Osteoblast (primary cell): ENCODE results near the gene SELENOO. TPM values are rescaled to one million over a fixed set of nuclear protein-coding genes. Genes with fewer than 3 reads are reported as not detected.

Experiments
- DNase-seq: peaks from one replicate; pipeline ENCODE4 v3.0.0; 2011; ENCODE audit warnings: low spot score, mixed read lengths; ENCODE audit not compliant: insufficient read length; ENCODE audit errors: missing footprints
- H2AFZ ChIP-seq: 2 replicates; pipeline ENCODE4 v1.6.0; 2011; ENCODE audit warnings: mild to moderate bottlenecking, low read length
- H3K27ac ChIP-seq: 2 replicates; pipeline ENCODE4 v1.5.1; 2011; ENCODE audit warnings: mild to moderate bottlenecking, low read depth, low read length, moderate library complexity
- H3K27me3 ChIP-seq: 2 replicates; pipeline ENCODE4 v1.6.0; 2012; ENCODE audit warnings: mild to moderate bottlenecking, control low read depth, inconsistent platforms, low read length, moderate library complexity; ENCODE audit not compliant: insufficient read depth
- H3K36me3 ChIP-seq: 2 replicates; pipeline ENCODE4 v1.5.1; 2011; ENCODE audit warnings: mild to moderate bottlenecking, low read length, control low read depth, moderate library complexity; ENCODE audit not compliant: insufficient read depth
- H3K4me1 ChIP-seq: 2 replicates; pipeline ENCODE4 v1.5.1; 2011; ENCODE audit warnings: mild to moderate bottlenecking, low read length, control low read depth, moderate library complexity; ENCODE audit not compliant: insufficient read depth
- H3K4me2 ChIP-seq: 2 replicates; pipeline ENCODE4 v1.6.0; 2011; ENCODE audit warnings: mild to moderate bottlenecking, low read length; ENCODE audit not compliant: insufficient read depth
- H3K4me3 ChIP-seq: fragments of 200-600 bp; sonication (generic); 3 replicates; pipeline ENCODE4 v1.5.1; 2012; ENCODE audit warnings: mild to moderate bottlenecking, low read length, inconsistent platforms; ENCODE audit not compliant: insufficient read depth
- H3K79me2 ChIP-seq: 2 replicates; pipeline ENCODE4 v1.6.0; 2012; ENCODE audit warnings: mild to moderate bottlenecking, low read length, control low read depth, inconsistent platforms; ENCODE audit not compliant: insufficient read depth
- H3K9me3 ChIP-seq: 2 replicates; pipeline ENCODE4 v1.5.1; 2011; ENCODE audit warnings: low read depth, low read length, control low read depth
- H4K20me1 ChIP-seq: 2 replicates; pipeline ENCODE4 v1.6.0; 2012; ENCODE audit warnings: mild to moderate bottlenecking, low read length, control low read depth; ENCODE audit not compliant: insufficient read depth
- total RNA-seq: library from RNA; depleted of rRNA; stranded (reverse); fragments of >200 nt; gene quantifications from 2 replicates; pipeline ENCODE4 v1.2.3, GENCODE V29; 2012
- TF ChIP-seq, protein P1 (sequence below): IDR thresholded peaks from 2 replicates; pipeline ENCODE4 v1.5.1; 2011; ENCODE audit warnings: mild to moderate bottlenecking, low read depth, low read length, moderate library complexity; ENCODE audit errors: extremely low read depth

SELENOO gene
- total RNA-seq, 1 donor: 15.6 TPM

- H3K36me3 ChIP-seq: peaks cover 2% of the 10 kb centered on the region
- H3K27ac ChIP-seq: no peak overlapping the region
- DNase-seq: no peak
- no peaks in the 10 kb centered on the region for H3K27me3 ChIP-seq
- H3K9me3 ChIP-seq: no peaks in the 10 kb centered on the region
- H3K4me1 ChIP-seq: peaks cover 11% of the 10 kb centered on the region
- H2AFZ ChIP-seq: no peak overlapping the region
- TF ChIP-seq, protein P1, sequence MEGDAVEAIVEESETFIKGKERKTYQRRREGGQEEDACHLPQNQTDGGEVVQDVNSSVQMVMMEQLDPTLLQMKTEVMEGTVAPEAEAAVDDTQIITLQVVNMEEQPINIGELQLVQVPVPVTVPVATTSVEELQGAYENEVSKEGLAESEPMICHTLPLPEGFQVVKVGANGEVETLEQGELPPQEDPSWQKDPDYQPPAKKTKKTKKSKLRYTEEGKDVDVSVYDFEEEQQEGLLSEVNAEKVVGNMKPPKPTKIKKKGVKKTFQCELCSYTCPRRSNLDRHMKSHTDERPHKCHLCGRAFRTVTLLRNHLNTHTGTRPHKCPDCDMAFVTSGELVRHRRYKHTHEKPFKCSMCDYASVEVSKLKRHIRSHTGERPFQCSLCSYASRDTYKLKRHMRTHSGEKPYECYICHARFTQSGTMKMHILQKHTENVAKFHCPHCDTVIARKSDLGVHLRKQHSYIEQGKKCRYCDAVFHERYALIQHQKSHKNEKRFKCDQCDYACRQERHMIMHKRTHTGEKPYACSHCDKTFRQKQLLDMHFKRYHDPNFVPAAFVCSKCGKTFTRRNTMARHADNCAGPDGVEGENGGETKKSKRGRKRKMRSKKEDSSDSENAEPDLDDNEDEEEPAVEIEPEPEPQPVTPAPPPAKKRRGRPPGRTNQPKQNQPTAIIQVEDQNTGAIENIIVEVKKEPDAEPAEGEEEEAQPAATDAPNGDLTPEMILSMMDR: no peak
- no peak overlapping the region for H3K4me3 ChIP-seq
- H3K4me2 ChIP-seq: no peak overlapping the region
- H3K79me2 ChIP-seq: peaks cover 18% of the 10 kb centered on the region
- peaks cover 11% of the 10 kb centered on the region for H4K20me1 ChIP-seq
Measured at GRCh38 chr22:50253046-50253915, 52.5 kb downstream of the SELENOO start.

- Histone ChIP-seq H4K20me1 (peaks cover 11% of the 10 kb centered on the region), H3K9me3 (no peaks in the 10 kb centered on the region), H3K4me3 (no peak overlapping the region), H2AFZ (no peak overlapping the region), H3K4me2 (no peak overlapping the region), H3K79me2 (peaks cover 17% of the 10 kb centered on the region), H3K4me1 (peaks cover 11% of the 10 kb centered on the region), H3K27ac (no peak overlapping the region), H3K27me3 (no peaks in the 10 kb centered on the region), H3K36me3 (peaks cover 2% of the 10 kb centered on the region)
- no peak for DNase-seq
- TF ChIP-seq, protein P1: no peak
Measured at GRCh38 chr22:50253941-50254340, 53.1 kb downstream of the SELENOO start.

- Histone ChIP-seq H3K9me3 (no peaks in the 10 kb centered on the region), H3K27me3 (no peaks in the 10 kb centered on the region), H3K4me2 (no peak overlapping the region), H3K27ac (no peak overlapping the region), H3K36me3 (peaks cover 2% of the 10 kb centered on the region), H3K4me1 (peaks cover 9% of the 10 kb centered on the region), H2AFZ (no peak overlapping the region), H4K20me1 (peaks cover 8% of the 10 kb centered on the region), H3K4me3 (no peak overlapping the region), H3K79me2 (peaks cover 13% of the 10 kb centered on the region)
- DNase-seq: no peak
- TF ChIP-seq, protein P1: no peak
Measured at GRCh38 chr22:50255099-50255498, 54.3 kb downstream of the SELENOO start.

GRCh38 chr22:50255607-50256006 lies 54.8 kb downstream of the SELENOO start:
- no peak overlapping the region for H3K4me2 ChIP-seq
- H3K27ac ChIP-seq: no peak overlapping the region
- DNase-seq: no peak
- H3K79me2 ChIP-seq: peaks cover 15% of the 10 kb centered on the region
- no peak overlapping the region for H2AFZ ChIP-seq
- no peaks in the 10 kb centered on the region for H3K9me3 ChIP-seq
- no peaks in the 10 kb centered on the region for H3K27me3 ChIP-seq
- peaks cover 8% of the 10 kb centered on the region for H3K4me1 ChIP-seq
- peaks cover 2% of the 10 kb centered on the region for H3K36me3 ChIP-seq
- peaks cover 8% of the 10 kb centered on the region for H4K20me1 ChIP-seq
- H3K4me3 ChIP-seq: no peak overlapping the region
- TF ChIP-seq, protein P1: no peak
